Measurements from ENCODE around the gene GALK1. TPM values are rescaled to one million over a fixed set of nuclear protein-coding genes. Genes with fewer than 3 reads are reported as not detected.

Gene GALK1
- total RNA-seq, 3 donors from 2014 or later, result 7.1 to 18.2 (median 18.2) TPM

GRCh38 chr17:75773121-75773807 lies 8.3 kb upstream of the GALK1 start:
- Histone ChIP-seq H3K4me1 (ENCODE audit: low read depth) (peaks cover 32% of the 10 kb centered on the region), H3K4me3 (no peak overlapping the region), H3K36me3 (ENCODE audit: low read depth) (no peaks in the 10 kb centered on the region), H3K9me3 (no peaks in the 10 kb centered on the region)
- peak in 1 of 3 donors; percentile 50 for DNase-seq
- no peak for ATAC-seq
- intact Hi-C loops (cut with DNase I, micrococcal nuclease), result no loop called here
- TF ChIP-seq CTCF (IDR thresholded peaks at IDR 0.05), result no peak

GRCh38 chr17:75771334-75772281 lies 6.6 kb upstream of the GALK1 start:
- Histone ChIP-seq H3K9me3 (no peaks in the 10 kb centered on the region), H3K36me3 (ENCODE audit: low read depth) (no peaks in the 10 kb centered on the region), H3K4me1 (ENCODE audit: low read depth) (peaks cover 22% of the 10 kb centered on the region), H3K4me3 (no peak overlapping the region)
- intact Hi-C loops (cut with DNase I, micrococcal nuclease), result no loop called here
- DNase-seq (peak; percentile 22 to 65 (median 49)), ATAC-seq (peak; percentile 60)
- no peak for TF ChIP-seq CTCF (IDR thresholded peaks at IDR 0.05)

GRCh38 chr17:75769536-75769935 lies 4.5 kb upstream of the GALK1 start:
- Histone ChIP-seq H3K4me1 (ENCODE audit: low read depth) (peaks cover 22% of the 10 kb centered on the region), H3K9me3 (no peaks in the 10 kb centered on the region), H3K36me3 (ENCODE audit: low read depth) (no peaks in the 10 kb centered on the region), H3K4me3 (no peak overlapping the region)
- intact Hi-C loops (cut with DNase I, micrococcal nuclease), result no loop called here
- DNase-seq (peak in 2 of 3 donors; percentile 46 to 75), ATAC-seq (peak; percentile 74)
- no peak for TF ChIP-seq CTCF (IDR thresholded peaks at IDR 0.05)

- DNase-seq (peak in 1 of 3 donors; percentile 12), ATAC-seq (no peak)
- intact Hi-C loops (cut with DNase I, micrococcal nuclease), result no loop called here
- H3K36me3 ChIP-seq (ENCODE audit: low read depth), result no peaks in the 10 kb centered on the region
- TF ChIP-seq CTCF (IDR thresholded peaks at IDR 0.05), result no peak
- H3K4me3 ChIP-seq, result no peak overlapping the region
- H3K4me1 ChIP-seq (ENCODE audit: low read depth), result peaks cover 31% of the 10 kb centered on the region
- no peaks in the 10 kb centered on the region for H3K9me3 ChIP-seq
Measured at GRCh38 chr17:75767881-75768280, 2.9 kb upstream of the GALK1 start.

- ATAC-seq, result no peak
- no peak for TF ChIP-seq CTCF (IDR thresholded peaks at IDR 0.05)
- intact Hi-C loops (cut with DNase I, micrococcal nuclease), result no loop called here
Measured at GRCh38 chr17:75765981-75766380, 989 bp upstream of the GALK1 start.

More at GRCh38 chr17:75765981-75766380, 989 bp upstream of the GALK1 start:
- H3K9me3 ChIP-seq, result no peaks in the 10 kb centered on the region
- DNase-seq, result no peak
- no peak overlapping the region for H3K4me3 ChIP-seq
- H3K36me3 ChIP-seq (ENCODE audit: low read depth), result no peaks in the 10 kb centered on the region
- H3K4me1 ChIP-seq (ENCODE audit: low read depth), result peaks cover 18% of the 10 kb centered on the region
